H1 (cell line): ENCODE measurements around the gene CCDC107. TPM values are rescaled to one million over a fixed set of nuclear protein-coding genes. Genes with fewer than 3 reads are reported as not detected.
A peak's percentile ranks its signal among the peaks of the same experiment; 100 is the strongest.

Experiments used
- ASH2L ChIP-seq: fragments of 200-600, 300-600 bp; sonication (generic); IDR thresholded peaks from one replicate; pipeline ENCODE4 v1.7.1; 2017; ENCODE audit warnings: low read length
- BACH1 ChIP-seq: IDR thresholded peaks from 2 replicates; pipeline ENCODE4 v1.6.1; 2012; ENCODE audit warnings: low read length, improper control_type of control experiment
- BCL11A ChIP-seq, 2 experiments: IDR thresholded peaks; one replicate each; pipeline ENCODE4 v1.6.1; 2011; ENCODE audit warnings: low read depth in 2 of 2, low read length in 2 of 2, mild to moderate bottlenecking in 2 of 2
- BRCA1 ChIP-seq: IDR thresholded peaks from 2 replicates; pipeline ENCODE4 v1.6.1; 2012; ENCODE audit warnings: low read depth, low read length, improper control_type of control experiment
- CBX5 ChIP-seq: fragments of 300-800, 300-1000 bp; sonication (generic); IDR thresholded peaks from 2 replicates; pipeline ENCODE4 v1.7.1; 2016; ENCODE audit warnings: antibody characterized with exemption, low read length, low read depth
- CBX8 ChIP-seq: fragments of 300-800, 300-1000 bp; sonication (generic); IDR thresholded peaks from 2 replicates; pipeline ENCODE4 v1.7.1; 2016; ENCODE audit warnings: low read depth, low read length, borderline replicate concordance
- CHD2 ChIP-seq: IDR thresholded peaks from 2 replicates; pipeline ENCODE4 v1.6.1; 2012; ENCODE audit warnings: low read length, improper control_type of control experiment
- EZH2 ChIP-seq: fragments of 200-600 bp; sonication (generic); IDR thresholded peaks from 2 replicates; pipeline ENCODE4 v1.7.1; 2012; ENCODE audit warnings: low read depth, mild to moderate bottlenecking, moderate library complexity, low read length, inconsistent platforms; ENCODE audit not compliant: severe bottlenecking
- GABPA ChIP-seq: IDR thresholded peaks from 2 replicates; pipeline ENCODE4 v1.6.1; 2011; ENCODE audit warnings: mild to moderate bottlenecking, low read length, moderate library complexity, borderline replicate concordance; ENCODE audit not compliant: insufficient read depth
- JUN ChIP-seq: IDR thresholded peaks from 2 replicates; pipeline ENCODE4 v1.6.1; 2011; ENCODE audit warnings: low read depth, mild to moderate bottlenecking, improper control_type of control experiment, low read length
- KDM4A ChIP-seq: IDR thresholded peaks from one replicate; pipeline ENCODE4 v1.7.1; 2012; ENCODE audit warnings: low read depth, mild to moderate bottlenecking, moderate library complexity, low read length, inconsistent platforms; ENCODE audit not compliant: severe bottlenecking
- MAFK ChIP-seq: IDR thresholded peaks from 2 replicates; pipeline ENCODE4 v1.6.1; 2012; ENCODE audit warnings: low read depth, mild to moderate bottlenecking, improper control_type of control experiment, low read length
- POLR2AphosphoS5 ChIP-seq: IDR thresholded peaks from 2 replicates; pipeline ENCODE4 v1.6.1; 2011; ENCODE audit warnings: low read depth, low read length
- POU5F1 ChIP-seq: IDR thresholded peaks from 2 replicates; pipeline ENCODE4 v1.6.1; 2011; ENCODE audit warnings: low read depth, mild to moderate bottlenecking, low read length, moderate library complexity
- RFX5 ChIP-seq: IDR thresholded peaks from 2 replicates; pipeline ENCODE4 v1.6.1; 2011; ENCODE audit warnings: low read depth, low read length, improper control_type of control experiment, borderline replicate concordance
- RNF2 ChIP-seq: fragments of 200-900, 300-1000 bp; sonication (generic); IDR thresholded peaks from 2 replicates; pipeline ENCODE4 v1.7.1; 2016; ENCODE audit warnings: borderline replicate concordance, low read depth, mild to moderate bottlenecking, antibody characterized with exemption, low read length; ENCODE audit not compliant: poor library complexity, severe bottlenecking; ENCODE audit errors: missing control alignments
- RXRA ChIP-seq: IDR thresholded peaks from 2 replicates; pipeline ENCODE4 v1.6.1; 2011; ENCODE audit warnings: low read depth, mild to moderate bottlenecking, low read length, moderate library complexity; ENCODE audit not compliant: insufficient read depth
- SAP30 ChIP-seq: fragments of 300-600 bp; sonication (generic); IDR thresholded peaks from 2 replicates; pipeline ENCODE4 v1.7.1; 2012; ENCODE audit warnings: low read length, moderate library complexity, mild to moderate bottlenecking, inconsistent platforms; ENCODE audit not compliant: insufficient read depth, insufficient replicate concordance
- SP1 ChIP-seq: IDR thresholded peaks from 2 replicates; pipeline ENCODE4 v1.6.1; 2011; ENCODE audit warnings: low read depth, low read length
- SP2 ChIP-seq: IDR thresholded peaks from 2 replicates; pipeline ENCODE4 v1.6.1; 2012; ENCODE audit warnings: mild to moderate bottlenecking, low read length, inconsistent platforms
- SUZ12 ChIP-seq: fragments of 200-600 bp; sonication (generic); IDR thresholded peaks from 2 replicates; pipeline ENCODE4 v1.6.1; 2012; ENCODE audit warnings: mild to moderate bottlenecking, inconsistent platforms, low read length, moderate library complexity, mixed read lengths
- TAF7 ChIP-seq: optimal IDR thresholded peaks from 2 replicates; pipeline ENCODE3; 2011; ENCODE audit warnings: low read depth, mild to moderate bottlenecking, inconsistent platforms, low read length, moderate library complexity, borderline replicate concordance
- TBP ChIP-seq: IDR thresholded peaks from 2 replicates; pipeline ENCODE4 v1.6.1; 2011; ENCODE audit warnings: low read depth, low read length, improper control_type of control experiment
- ZNF274 ChIP-seq: IDR thresholded peaks from 2 replicates; pipeline ENCODE4 v1.7.0; 2012; ENCODE audit warnings: low read length, borderline replicate concordance; ENCODE audit errors: extremely low read depth
- polyA plus RNA-seq, 7 experiments: library from polyadenylated mRNA; depleted of rRNA in 3 of 7; stranded (reverse) in 5 of 7; unstranded in 2 of 7; fragments of >200 nt in 5 of 7; fragments of 200-250 nt in 2 of 7; gene quantifications; 1 replicate in 5 of 7; 2 replicates in 1 of 7; 4 replicates in 1 of 7; pipeline versions ENCODE4 v1.2.1 to v1.2.3, GENCODE V29; 2011 to 2013; ENCODE audit warnings: missing spikeins in 2 of 7, mixed read lengths in 2 of 7
- total RNA-seq: library from RNA; stranded (reverse); fragmentation: NEBNext Ultra II Directional; extraction: Animal tissue kit (Norgen Biotek cat#: 25700); gene quantifications from 2 replicates; pipeline ENCODE4 v1.2.1, GENCODE V29; 2021

Gene CCDC107
- total and polyA plus RNA-seq, 2 of the 8 experiments (the other 6 are each of a cell fraction or from before 2014, with no cell fraction given), result 8.2 to 9.0 TPM

DNA sequence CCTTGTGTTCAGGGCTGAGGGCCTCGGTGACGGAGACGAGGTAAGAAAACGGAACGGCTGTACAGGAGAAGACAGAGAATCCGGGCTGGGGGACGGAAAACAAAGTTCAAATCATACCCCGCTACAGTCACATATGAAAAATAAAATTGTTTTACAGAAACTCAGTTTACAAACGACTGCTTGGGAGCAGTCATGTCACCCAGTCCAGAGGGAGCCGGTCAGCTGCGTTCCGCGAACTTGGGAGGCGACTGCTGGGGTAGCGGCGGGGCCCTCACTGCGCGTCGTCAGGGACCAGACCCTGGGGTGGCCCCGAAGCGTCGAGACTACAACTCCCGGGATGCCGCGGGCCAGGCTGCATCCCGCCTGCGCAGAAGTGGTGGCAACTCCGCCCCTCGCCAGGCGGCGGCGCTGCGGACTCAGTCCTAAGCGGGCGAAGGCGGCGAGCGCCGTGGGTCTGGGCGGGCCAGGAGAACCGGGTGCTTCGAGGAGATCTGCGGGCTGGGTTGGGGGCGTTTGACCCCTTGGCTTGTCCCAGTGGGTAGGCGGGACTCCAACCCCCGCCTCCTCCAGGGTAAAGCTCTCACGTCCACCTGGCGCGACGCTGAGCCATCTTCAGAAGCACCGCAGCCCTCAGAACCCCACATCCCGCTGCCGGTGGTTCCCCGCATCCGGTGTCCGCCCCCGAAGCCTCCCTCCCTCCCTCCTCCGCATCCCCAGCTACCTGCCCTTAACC, 11.4 kb upstream of the CCDC107 start (continued):
- TF ChIP-seq RNF2, result no peak
- TF ChIP-seq SAP30, result no peak
- no peak for TF ChIP-seq BCL11A (IDR thresholded peaks at IDR 0.05; ENCODE audit: low read depth in 2 of 2, low read length in 2 of 2)
- TF ChIP-seq ASH2L, result no peak
- peak; percentile 73; the same call in 1 of the 2 replicates for TF ChIP-seq TBP
- no peak for TF ChIP-seq EZH2
- TF ChIP-seq MAFK, result no peak
- TF ChIP-seq CHD2, result no peak
- TF ChIP-seq SP2, result no peak
- no peak for TF ChIP-seq GABPA
- TF ChIP-seq POU5F1, result no peak
- no peak for TF ChIP-seq SUZ12
- no peak for TF ChIP-seq CBX8
- no peak for TF ChIP-seq JUN
- no peak for TF ChIP-seq RXRA
- TF ChIP-seq SP1, result no peak
- peak; percentile 39; the same call in 1 of the 2 replicates for TF ChIP-seq POLR2AphosphoS5
- 0 out of 2 replicates have a peak, but pooled peaks have one; percentile 30 for TF ChIP-seq BACH1
- no peak for TF ChIP-seq BRCA1
- no peak for TF ChIP-seq RFX5
- TF ChIP-seq ZNF274, result no peak
- TF ChIP-seq KDM4A, result peak; percentile 42
- TF ChIP-seq CBX5, result no peak
- TF ChIP-seq TAF7, result no peak
